GM06990 (cell line): ENCODE measurements around the gene C15orf39.

Experiments used
- DNase-seq: peaks from one replicate; pipeline ENCODE4 v3.0.0-alpha.2; 2011; ENCODE audit not compliant: insufficient read length; ENCODE audit errors: extremely low read depth
- H3K27me3 ChIP-seq: replicated peaks from 2 replicates; pipeline ENCODE4 v1.6.0; 2011; ENCODE audit warnings: low read length; ENCODE audit not compliant: control insufficient read depth, insufficient read depth
- H3K36me3 ChIP-seq: 2 replicates; pipeline ENCODE4 v1.5.1; 2011; ENCODE audit warnings: low read length; ENCODE audit not compliant: control insufficient read depth, insufficient read depth
- H3K4me3 ChIP-seq: replicated peaks from 2 replicates; pipeline ENCODE4 v1.5.1; 2011; ENCODE audit warnings: low read depth, mild to moderate bottlenecking, control low read depth, low read length
- CTCF ChIP-seq: IDR thresholded peaks from 2 replicates; pipeline ENCODE4 v1.5.1; 2011; ENCODE audit warnings: low read length, control low read depth, mild to moderate bottlenecking, inconsistent platforms; ENCODE audit not compliant: insufficient read depth, poor library complexity, severe bottlenecking

C15orf39 gene

GRCh38 chr15:75156326-75157215, 45.1 kb upstream of the C15orf39 start:
- no peak overlapping the region for H3K4me3 ChIP-seq
- no peak for TF ChIP-seq CTCF
- H3K27me3 ChIP-seq = no peaks in the 10 kb centered on the region
- no peaks in the 10 kb centered on the region for H3K36me3 ChIP-seq
- DNase-seq = no peak

GRCh38 chr15:75158402-75158801, 43.3 kb upstream of the C15orf39 start:
- TF ChIP-seq CTCF = no peak
- no peak for DNase-seq
- no peaks in the 10 kb centered on the region for H3K27me3 ChIP-seq
- no peak overlapping the region for H3K4me3 ChIP-seq
- no peaks in the 10 kb centered on the region for H3K36me3 ChIP-seq

- no peak for DNase-seq
- H3K27me3 ChIP-seq = no peaks in the 10 kb centered on the region
- no peak for TF ChIP-seq CTCF
- no peaks in the 10 kb centered on the region for H3K36me3 ChIP-seq
- H3K4me3 ChIP-seq = no peak overlapping the region
Measured at GRCh38 chr15:75159244-75159643, 42.4 kb upstream of the C15orf39 start.

- no peak overlapping the region for H3K4me3 ChIP-seq
- no peak for DNase-seq
- H3K36me3 ChIP-seq = no peaks in the 10 kb centered on the region
- TF ChIP-seq CTCF = no peak
- no peaks in the 10 kb centered on the region for H3K27me3 ChIP-seq
Measured at GRCh38 chr15:75161106-75161916, 40.4 kb upstream of the C15orf39 start.

GRCh38 chr15:75161917-75162414, 39.7 kb upstream of the C15orf39 start:
- Histone ChIP-seq H3K36me3 (no peaks in the 10 kb centered on the region), H3K4me3 (no peak overlapping the region), H3K27me3 (no peaks in the 10 kb centered on the region)
- no peak for DNase-seq
- TF ChIP-seq CTCF = no peak
